H9 (cell line): ENCODE measurements around the gene PLA2G15. TPM values are rescaled to one million over a fixed set of nuclear protein-coding genes. Genes with fewer than 3 reads are reported as not detected.

Source experiments
- DNase-seq: peaks from one replicate; pipeline ENCODE4 v3.0.0-alpha.2; 2017
- H2AFZ ChIP-seq: one replicate; pipeline ENCODE4 v1.6.1; 2013; ENCODE audit warnings: mild to moderate bottlenecking, low read length, control low read depth, moderate library complexity
- H2AK5ac ChIP-seq: 2 replicates; pipeline ENCODE4 v1.6.1; 2013; ENCODE audit warnings: low read length, control low read depth, mixed read lengths; ENCODE audit not compliant: insufficient read length
- H2BK120ac ChIP-seq: one replicate; pipeline ENCODE4 v1.6.1; 2013; ENCODE audit warnings: low read depth, mild to moderate bottlenecking, low read length, control low read depth, inconsistent platforms; ENCODE audit not compliant: poor library complexity, severe bottlenecking
- H2BK12ac ChIP-seq: 2 replicates; pipeline ENCODE4 v1.6.1; 2013; ENCODE audit warnings: low read length, control low read depth, mixed read lengths, low read depth; ENCODE audit not compliant: insufficient read length
- H2BK15ac ChIP-seq: 2 replicates; pipeline ENCODE4 v1.6.1; 2013; ENCODE audit warnings: low read depth, low read length, control low read depth
- H2BK20ac ChIP-seq: one replicate; pipeline ENCODE4 v1.6.1; 2013; ENCODE audit warnings: low read depth, mild to moderate bottlenecking, low read length, control low read depth, inconsistent platforms; ENCODE audit not compliant: poor library complexity, severe bottlenecking
- H2BK5ac ChIP-seq: 2 replicates; pipeline ENCODE4 v1.6.1; 2013; ENCODE audit warnings: low read length, control low read depth, mixed read lengths; ENCODE audit not compliant: insufficient read length
- H3K14ac ChIP-seq: 2 replicates; pipeline ENCODE4 v1.6.1; 2013; ENCODE audit warnings: low read length, control low read depth; ENCODE audit not compliant: insufficient read depth
- H3K18ac ChIP-seq: 2 replicates; pipeline ENCODE4 v1.6.1; 2013; ENCODE audit warnings: low read depth, mild to moderate bottlenecking, mixed read lengths, low read length, control low read depth; ENCODE audit not compliant: insufficient read length
- H3K23ac ChIP-seq: 2 replicates; pipeline ENCODE4 v1.6.1; 2013; ENCODE audit warnings: low read length, control low read depth, mixed read lengths, low read depth; ENCODE audit not compliant: insufficient read length
- H3K23me2 ChIP-seq: 2 replicates; pipeline ENCODE4 v1.6.1; 2013; ENCODE audit warnings: low read depth, mild to moderate bottlenecking, mixed read lengths, low read length, control low read depth; ENCODE audit not compliant: insufficient read length, poor library complexity, severe bottlenecking
- H3K27ac ChIP-seq: 2 replicates; pipeline ENCODE4 v1.5.1; 2013; ENCODE audit warnings: low read length, control low read depth, mixed read lengths, low read depth; ENCODE audit not compliant: insufficient read length
- H3K27me3 ChIP-seq: 2 replicates; pipeline ENCODE4 v1.6.1; 2013; ENCODE audit warnings: low read length, control low read depth, inconsistent platforms; ENCODE audit not compliant: insufficient read depth
- H3K4ac ChIP-seq: 2 replicates; pipeline ENCODE4 v1.6.1; 2013; ENCODE audit warnings: low read depth, mild to moderate bottlenecking, control low read depth, inconsistent platforms, low read length, moderate library complexity
- H3K4me1 ChIP-seq: 2 replicates; pipeline ENCODE4 v1.6.1; 2013; ENCODE audit warnings: low read length, control low read depth, inconsistent platforms; ENCODE audit not compliant: insufficient read depth
- H3K4me2 ChIP-seq: 2 replicates; pipeline ENCODE4 v1.6.1; 2013; ENCODE audit warnings: low read length, control low read depth, mixed read lengths; ENCODE audit not compliant: insufficient read length, insufficient read depth
- H3K56ac ChIP-seq: 2 replicates; pipeline ENCODE4 v1.6.1; 2013; ENCODE audit warnings: low read depth, mild to moderate bottlenecking, mixed read lengths, low read length, control low read depth; ENCODE audit not compliant: insufficient read length
- H3K79me1 ChIP-seq: 2 replicates; pipeline ENCODE4 v1.6.1; 2013; ENCODE audit warnings: low read depth, mild to moderate bottlenecking, moderate library complexity, low read length, control low read depth, inconsistent platforms; ENCODE audit not compliant: insufficient read depth, poor library complexity, severe bottlenecking
- H3K79me2 ChIP-seq: 2 replicates; pipeline ENCODE4 v1.6.1; 2013; ENCODE audit warnings: low read length, control low read depth, inconsistent platforms; ENCODE audit not compliant: insufficient read depth
- H3K9ac ChIP-seq: 2 replicates; pipeline ENCODE4 v1.6.1; 2013; ENCODE audit warnings: low read length, control low read depth, mixed read lengths; ENCODE audit not compliant: insufficient read length; ENCODE audit errors: extremely low read depth
- H3K9me3 ChIP-seq: one replicate; pipeline ENCODE4 v1.6.1; 2013; ENCODE audit warnings: low read depth, low read length, inconsistent platforms; ENCODE audit not compliant: control insufficient read depth
- H3T11ph ChIP-seq: one replicate; pipeline ENCODE4 v1.6.1; 2013; ENCODE audit warnings: mild to moderate bottlenecking, low read length, control low read depth, inconsistent platforms
- H4K20me1 ChIP-seq: one replicate; pipeline ENCODE4 v1.6.1; 2013; ENCODE audit not compliant: control insufficient read depth, insufficient read length, insufficient read depth
- H4K5ac ChIP-seq: 2 replicates; pipeline ENCODE4 v1.6.1; 2013; ENCODE audit warnings: low read depth, mild to moderate bottlenecking, mixed read lengths, low read length, control low read depth; ENCODE audit not compliant: insufficient read length
- H4K8ac ChIP-seq: replicated peaks from 2 replicates; pipeline ENCODE4 v1.6.1; 2013; ENCODE audit warnings: low read length, control low read depth, mixed read lengths, low read depth; ENCODE audit not compliant: insufficient read length
- H4K91ac ChIP-seq: 2 replicates; pipeline ENCODE4 v1.6.1; 2013; ENCODE audit warnings: low read depth, mild to moderate bottlenecking, moderate library complexity, mixed read lengths, low read length, control low read depth; ENCODE audit not compliant: insufficient read length
- H3K27ac Mint-ChIP-seq, 3 experiments: 2 replicates in 2 of 3; 3 replicates in 1 of 3; pipeline ENCODE4 v1.8.0; 2020 to 2021; ENCODE audit warnings: mixed read lengths in 3 of 3, mild to moderate bottlenecking in 1 of 3, moderate library complexity in 1 of 3
- H3K27me3 Mint-ChIP-seq: 2 replicates; pipeline ENCODE4 v1.8.0; 2021; ENCODE audit warnings: low read depth, mild to moderate bottlenecking, moderate library complexity, mixed read lengths
- H3K36me3 Mint-ChIP-seq, 3 experiments: 2 replicates in 2 of 3; 3 replicates in 1 of 3; pipeline ENCODE4 v1.8.0; 2020 to 2021; ENCODE audit warnings: low read depth in 3 of 3, mixed read lengths in 3 of 3; ENCODE audit not compliant: insufficient read depth in 1 of 3
- H3K4me1 Mint-ChIP-seq, 2 experiments: 2 replicates each; pipeline ENCODE4 v1.8.0; 2020; ENCODE audit warnings: mixed read lengths in 2 of 2
- H3K4me3 Mint-ChIP-seq, 2 experiments: 2 replicates in 1 of 2; 3 replicates in 1 of 2; pipeline ENCODE4 v1.8.0; 2020 to 2021; ENCODE audit warnings: mild to moderate bottlenecking in 2 of 2, mixed read lengths in 2 of 2, moderate library complexity in 1 of 2
- H3K9me3 Mint-ChIP-seq, 2 experiments: 2 replicates in 1 of 2; 3 replicates in 1 of 2; pipeline ENCODE4 v1.8.0; 2020; ENCODE audit warnings: mild to moderate bottlenecking in 2 of 2, mixed read lengths in 2 of 2, moderate library complexity in 1 of 2
- WGBS: extraction: QIAGEN DNeasy Blood & Tissue Kit; methylation state at CpG from one replicate; pipeline ENCODE4 v1.1.7; 2013; ENCODE audit warnings: missing lambda C conversion rate, low lambda C conversion rate, mixed read lengths; ENCODE audit not compliant: insufficient read length; ENCODE audit errors: extremely low coverage; 5-methylcytosine and 5-hydroxymethylcytosine counted together
- total RNA-seq: library from RNA; stranded (reverse); gene quantifications from 2 replicates; pipeline ENCODE4 v1.2.1, GENCODE V29; 2021
- TF ChIP-seq, protein P1 (sequence below): fragments of 200-600 bp; sonication (generic); conservative IDR thresholded peaks from 3 replicates; pipeline ENCODE4 v1.8.0; 2021; ENCODE audit warnings: antibody characterized with exemption, mild to moderate bottlenecking

PLA2G15 gene
- total RNA-seq, 1 experiment from 2014 or later = 11.0 TPM

DNA sequence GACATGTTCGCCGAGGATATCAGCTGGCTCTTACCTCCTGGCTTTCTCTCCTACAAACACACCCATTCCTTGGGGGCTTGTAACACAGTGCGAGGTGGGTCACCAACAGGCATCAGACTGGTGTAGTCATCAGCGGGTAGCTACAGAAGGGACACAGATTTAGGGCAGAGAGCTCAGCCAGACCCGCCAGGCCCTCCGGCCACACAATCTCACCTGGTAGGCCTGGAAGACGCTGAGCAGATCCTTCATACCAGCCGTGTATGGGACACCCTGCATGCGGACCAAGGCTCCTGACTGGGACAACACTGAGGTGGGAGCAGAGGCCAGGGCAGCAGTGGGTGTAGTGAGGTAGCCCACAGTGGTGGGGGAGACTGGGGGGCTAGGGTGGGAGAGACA is 15.0 kb upstream of the PLA2G15 start:
- Histone ChIP-seq H2BK15ac (no peak overlapping the region), H4K8ac (no peak overlapping the region), H4K91ac (no peak overlapping the region), H3K18ac (no peak overlapping the region), H3K56ac (no peak overlapping the region), H3K4ac (no peak overlapping the region), H2BK5ac (no peak overlapping the region), H2BK12ac (no peak overlapping the region), H3K14ac (no peak overlapping the region), H3K27ac (no peak overlapping the region), H3T11ph (no peak overlapping the region), H4K5ac (no peak overlapping the region), H2AFZ (no peak overlapping the region), H2AK5ac (no peak overlapping the region), H4K20me1 (no peaks in the 10 kb centered on the region), H2BK20ac (no peak overlapping the region), H3K4me1 (no peaks in the 10 kb centered on the region; the same call in 1 of the 2 replicates), H3K79me2 (no peaks in the 10 kb centered on the region; the same call in 1 of the 2 replicates), H2BK120ac (no peak overlapping the region), H3K79me1 (no peaks in the 10 kb centered on the region), H3K27me3 (no peaks in the 10 kb centered on the region), H3K4me2 (no peak overlapping the region), H3K23me2 (peaks cover 8% of the 10 kb centered on the region), H3K9me3 (no peaks in the 10 kb centered on the region), H3K9ac (no peak overlapping the region), H3K23ac (no peak overlapping the region)
- DNase-seq = no peak
- Mint-ChIP-seq H3K27me3 (no peaks in the 10 kb centered on the region), H3K27ac (no peak overlapping the region), H3K4me3 (no peak overlapping the region), H3K9me3 (no peaks in the 10 kb centered on the region), H3K36me3 (peaks cover 10 to 53% (median 46%) of the 10 kb centered on the region in 3 experiments; a peak in 6 of 7 replicates), H3K4me1 (peaks cover 16 to 19% of the 10 kb centered on the region in 2 experiments)
- no CpG with 5 or more reads among the region's 9 CpGs for WGBS
- TF ChIP-seq, protein P1, sequence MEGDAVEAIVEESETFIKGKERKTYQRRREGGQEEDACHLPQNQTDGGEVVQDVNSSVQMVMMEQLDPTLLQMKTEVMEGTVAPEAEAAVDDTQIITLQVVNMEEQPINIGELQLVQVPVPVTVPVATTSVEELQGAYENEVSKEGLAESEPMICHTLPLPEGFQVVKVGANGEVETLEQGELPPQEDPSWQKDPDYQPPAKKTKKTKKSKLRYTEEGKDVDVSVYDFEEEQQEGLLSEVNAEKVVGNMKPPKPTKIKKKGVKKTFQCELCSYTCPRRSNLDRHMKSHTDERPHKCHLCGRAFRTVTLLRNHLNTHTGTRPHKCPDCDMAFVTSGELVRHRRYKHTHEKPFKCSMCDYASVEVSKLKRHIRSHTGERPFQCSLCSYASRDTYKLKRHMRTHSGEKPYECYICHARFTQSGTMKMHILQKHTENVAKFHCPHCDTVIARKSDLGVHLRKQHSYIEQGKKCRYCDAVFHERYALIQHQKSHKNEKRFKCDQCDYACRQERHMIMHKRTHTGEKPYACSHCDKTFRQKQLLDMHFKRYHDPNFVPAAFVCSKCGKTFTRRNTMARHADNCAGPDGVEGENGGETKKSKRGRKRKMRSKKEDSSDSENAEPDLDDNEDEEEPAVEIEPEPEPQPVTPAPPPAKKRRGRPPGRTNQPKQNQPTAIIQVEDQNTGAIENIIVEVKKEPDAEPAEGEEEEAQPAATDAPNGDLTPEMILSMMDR = no peak
